Measurements from ENCODE around the gene CUBN. TPM values are rescaled to one million over a fixed set of nuclear protein-coding genes. Genes with fewer than 3 reads are reported as not detected.

Gene CUBN
- polyA plus RNA-seq, 2 of the 4 experiments (the other 2 are of a cell fraction), result 0.08 to 0.28 TPM

- no peak for TF ChIP-seq CHD2 (IDR thresholded peaks at IDR 0.05; ENCODE audit: low read length, partially characterized antibody)
- TF ChIP-seq CEBPB (IDR thresholded peaks at IDR 0.05), result no peak
- TF ChIP-seq NPAS2 (CRISPR knock-in tag; IDR thresholded peaks at IDR 0.05; ENCODE audit: borderline replicate concordance), result no peak
- TF ChIP-seq MAZ (IDR thresholded peaks at IDR 0.05; ENCODE audit: borderline replicate concordance, low read depth, low read length), result no peak
- no peak for TF ChIP-seq CHD4 (IDR thresholded peaks at IDR 0.05; ENCODE audit: borderline replicate concordance)
- no peak for ATAC-seq
- H3K27ac ChIP-seq, result no peak overlapping the region
- no peak for DNase-seq (ENCODE audit: low read depth in 1 of 2, low spot score in 1 of 2)
- no peak overlapping the region for H3K4me3 ChIP-seq
- H3K9me3 ChIP-seq, result no peaks in the 10 kb centered on the region
- CTCF ChIA-PET, result no interaction called here
- POLR2A ChIA-PET, result no interaction called here
- H3K4me2 ChIP-seq, result no peak overlapping the region
- no peak for FAIRE-seq
- 61% methylated on average over 5 of the region's 5 CpGs for WGBS (ENCODE audit: missing lambda C conversion rate)
- H3K4me1 ChIP-seq, result no peaks in the 10 kb centered on the region
Observed at GRCh38 chr10:16986082-16986405, 143.6 kb downstream of the CUBN start.

- no peak for FAIRE-seq
- CTCF ChIA-PET, result no interaction called here
- Histone ChIP-seq H3K4me3 (no peak overlapping the region), H3K27ac (no peak overlapping the region), H3K9me3 (no peaks in the 10 kb centered on the region), H3K4me1 (no peaks in the 10 kb centered on the region), H3K4me2 (no peak overlapping the region)
- DNase-seq (ENCODE audit: low read depth in 1 of 2, low spot score in 1 of 2), result no peak
- no peak for ATAC-seq
- TF ChIP-seq CHD4 (IDR thresholded peaks at IDR 0.05; ENCODE audit: borderline replicate concordance) (no peak), RNF2 (IDR thresholded peaks at IDR 0.05; ENCODE audit: borderline replicate concordance, low read depth) (no peak), SREBF2 (IDR thresholded peaks at IDR 0.05) (no peak), EP300 (IDR thresholded peaks at IDR 0.05) (no peak), RAD21 (conservative IDR thresholded peaks at IDR 0.05 in 1 of 2, IDR thresholded peaks at IDR 0.05 in 1 of 2) (no peak), ZNF302 (CRISPR knock-in tag; IDR thresholded peaks at IDR 0.05) (no peak), EHMT2 (IDR thresholded peaks at IDR 0.05; ENCODE audit: low read depth) (no peak), HOXA7 (CRISPR knock-in tag; IDR thresholded peaks at IDR 0.05) (no peak), HMGXB4 (CRISPR knock-in tag; IDR thresholded peaks at IDR 0.05; ENCODE audit: borderline replicate concordance) (no peak), POLR2AphosphoS2 (conservative IDR thresholded peaks at IDR 0.05; ENCODE audit: low read length) (no peak)
- POLR2A ChIA-PET, result no interaction called here
- WGBS (ENCODE audit: missing lambda C conversion rate), result 50% methylated on average over 3 of the region's 3 CpGs
Observed at GRCh38 chr10:16984242-16984641, 145.4 kb downstream of the CUBN start.

GRCh38 chr10:16976803-16977202 is 152.8 kb downstream of the CUBN start:
- peak; percentile 7 for FAIRE-seq
- TF ChIP-seq ATOH8 (CRISPR knock-in tag; IDR thresholded peaks at IDR 0.05; ENCODE audit: low read depth), result no peak
- TF ChIP-seq HEYL (CRISPR knock-in tag; IDR thresholded peaks at IDR 0.05), result no peak
- TF ChIP-seq ESRRA (IDR thresholded peaks at IDR 0.05; ENCODE audit: borderline replicate concordance, low read length), result no peak
- TF ChIP-seq RCOR1 (IDR thresholded peaks at IDR 0.05; ENCODE audit: low read depth, low read length), result no peak
- no peak for TF ChIP-seq TP53 (CRISPR knock-in tag; IDR thresholded peaks at IDR 0.05)
- CTCF ChIA-PET, result interaction anchor here (1.0 kb wide), 1 partner anchor 11 kb away, joined by 3 read pairs; no protein-coding TSS in a partner anchor
- POLR2A ChIA-PET, result no interaction called here
- H3K4me1 ChIP-seq, result no peaks in the 10 kb centered on the region
- no peak overlapping the region for H3K4me2 ChIP-seq
- H3K27ac ChIP-seq, result no peak overlapping the region
- H3K4me3 ChIP-seq, result no peak overlapping the region
- ATAC-seq, result no peak
- no peaks in the 10 kb centered on the region for H3K9me3 ChIP-seq
- DNase-seq (ENCODE audit: low read depth in 1 of 2, low spot score in 1 of 2), result no peak

- Histone ChIP-seq H3K4me1 (no peaks in the 10 kb centered on the region), H3K4me2 (no peak overlapping the region), H3K4me3 (no peak overlapping the region), H3K9me3 (no peaks in the 10 kb centered on the region), H3K27ac (no peak overlapping the region)
- ChIA-PET CTCF (interaction anchor here (1.6 kb wide), 1 partner anchor 256 kb away, joined by 5 read pairs; no protein-coding TSS in a partner anchor), POLR2A (no interaction called here)
- FAIRE-seq (no peak), ATAC-seq (no peak), DNase-seq (ENCODE audit: low read depth in 1 of 2, low spot score in 1 of 2) (no peak)
- 82% methylated on average over 3 of the region's 3 CpGs for WGBS (ENCODE audit: missing lambda C conversion rate)
- no peak for TF ChIP-seq KDM5A (IDR thresholded peaks at IDR 0.05)
- TF ChIP-seq E2F6 (IDR thresholded peaks at IDR 0.05; ENCODE audit: borderline replicate concordance, low read depth), result no peak
- no peak for TF ChIP-seq FOSB (CRISPR knock-in tag; IDR thresholded peaks at IDR 0.05)
- no peak for TF ChIP-seq USF2 (IDR thresholded peaks at IDR 0.05)
- no peak for TF ChIP-seq FOSL2 (IDR thresholded peaks at IDR 0.05)
- no peak for TF ChIP-seq FOSL2 (CRISPR knock-in tag; IDR thresholded peaks at IDR 0.05)
- TF ChIP-seq PHF8 (IDR thresholded peaks at IDR 0.05; ENCODE audit: borderline replicate concordance, low read depth), result no peak
- no peak for TF ChIP-seq ZSCAN20 (CRISPR knock-in tag; IDR thresholded peaks at IDR 0.05)
- TF ChIP-seq ATOH8 (CRISPR knock-in tag; IDR thresholded peaks at IDR 0.05; ENCODE audit: low read depth), result no peak
Observed at GRCh38 chr10:16975188-16975587, 154.4 kb downstream of the CUBN start.
